CD14-positive monocyte (primary cell): Measurements from ENCODE around the gene KCNC3. TPM values are rescaled to one million over a fixed set of nuclear protein-coding genes. Genes with fewer than 3 reads are reported as not detected.

Experiments
- DNase-seq, 3 donors: peaks; one replicate each; pipeline ENCODE4 v3.0.0-alpha.2; 2011 to 2022
- H2AFZ ChIP-seq: 2 replicates; pipeline ENCODE4 v1.6.0; 2012; ENCODE audit warnings: mild to moderate bottlenecking, low read depth, low read length, inconsistent platforms; ENCODE audit not compliant: insufficient read depth, poor library complexity, severe bottlenecking
- H3K27ac ChIP-seq, 2 donors: 1 replicate in 1 of 2; 2 replicates in 1 of 2; pipeline ENCODE4 v1.5.1; 2012 to 2013; ENCODE audit warnings: low read length in 2 of 2, control low read depth in 1 of 2, inconsistent platforms in 1 of 2, low read depth in 1 of 2, mild to moderate bottlenecking in 1 of 2
- H3K27me3 ChIP-seq, 2 donors: one replicate each; pipeline versions ENCODE4 v1.6.0 to v1.6.1; 2011 to 2013; ENCODE audit warnings: low read length in 2 of 2; ENCODE audit not compliant: control insufficient read depth in 2 of 2, insufficient read depth in 2 of 2
- H3K36me3 ChIP-seq, 2 donors: replicated peaks in 1 of 2; 1 replicate in 1 of 2; 2 replicates in 1 of 2; pipeline versions ENCODE4 v1.5.1 to v1.6.1; 2012 to 2013; ENCODE audit warnings: low read length in 2 of 2, control low read depth in 1 of 2, inconsistent platforms in 1 of 2, mild to moderate bottlenecking in 1 of 2; ENCODE audit not compliant: insufficient read depth in 2 of 2, control insufficient read depth in 1 of 2
- H3K4me1 ChIP-seq, 2 donors: 1 replicate in 1 of 2; 2 replicates in 1 of 2; pipeline versions ENCODE4 v1.5.1 to v1.6.1; 2012 to 2013; ENCODE audit warnings: low read length in 2 of 2, control low read depth in 1 of 2, inconsistent platforms in 1 of 2, mild to moderate bottlenecking in 1 of 2, moderate library complexity in 1 of 2; ENCODE audit not compliant: insufficient read depth in 2 of 2, control insufficient read depth in 1 of 2
- H3K4me2 ChIP-seq: replicated peaks from 2 replicates; pipeline ENCODE3; 2012; ENCODE audit warnings: low read length, moderate library complexity, mild to moderate bottlenecking; ENCODE audit not compliant: poor library complexity, severe bottlenecking; ENCODE audit errors: extremely low read depth
- H3K4me3 ChIP-seq, 3 experiments: fragments of 200-600 bp in 1 of 3; sonication (generic) in 1 of 3; replicated peaks in 1 of 3; 1 replicate in 2 of 3; 2 replicates in 1 of 3; pipeline ENCODE4 v1.5.1; 2011 to 2013; ENCODE audit warnings: low read length in 3 of 3, mild to moderate bottlenecking in 3 of 3, control low read depth in 2 of 3, low read depth in 2 of 3, inconsistent platforms in 1 of 3, moderate library complexity in 1 of 3
- H3K79me2 ChIP-seq: 2 replicates; pipeline ENCODE4 v1.6.0; 2012; ENCODE audit warnings: mild to moderate bottlenecking, control low read depth, inconsistent platforms, low read length, moderate library complexity; ENCODE audit not compliant: insufficient read depth
- H3K9ac ChIP-seq: 2 replicates; pipeline ENCODE4 v1.6.0; 2017; ENCODE audit warnings: low read length, mild to moderate bottlenecking; ENCODE audit not compliant: insufficient read depth, poor library complexity, severe bottlenecking
- H3K9me3 ChIP-seq, 2 donors: replicated peaks in 1 of 2; 1 replicate in 1 of 2; 2 replicates in 1 of 2; pipeline versions ENCODE4 v1.5.1 to v1.6.1; 2012 to 2013; ENCODE audit warnings: low read length in 2 of 2, control low read depth in 1 of 2; ENCODE audit not compliant: control insufficient read depth in 1 of 2, insufficient read depth in 1 of 2
- H4K20me1 ChIP-seq: 2 replicates; pipeline ENCODE4 v1.6.0; 2012; ENCODE audit warnings: mild to moderate bottlenecking, low read length, control low read depth, moderate library complexity; ENCODE audit not compliant: insufficient read depth
- H3K27ac Mint-ChIP-seq, 7 donors: one replicate each; pipeline ENCODE4 v1.8.0; 2020; ENCODE audit warnings: mild to moderate bottlenecking in 7 of 7, mixed read lengths in 7 of 7, moderate library complexity in 6 of 7, inconsistent platforms in 2 of 7
- H3K27me3 Mint-ChIP-seq, 3 donors: one replicate each; pipeline ENCODE4 v1.8.0; 2021 to 2022; ENCODE audit warnings: low read depth in 3 of 3, mild to moderate bottlenecking in 3 of 3, mixed read lengths in 3 of 3, moderate library complexity in 3 of 3, inconsistent platforms in 1 of 3
- H3K36me3 Mint-ChIP-seq, 2 donors: one replicate each; pipeline ENCODE4 v1.8.0; 2020; ENCODE audit warnings: mixed read lengths in 2 of 2, inconsistent platforms in 1 of 2, mild to moderate bottlenecking in 1 of 2
- H3K4me1 Mint-ChIP-seq: one replicate; pipeline ENCODE4 v1.8.0; 2020; ENCODE audit warnings: mild to moderate bottlenecking, mixed read lengths
- H3K4me3 Mint-ChIP-seq, 2 donors: one replicate each; pipeline ENCODE4 v1.8.0; 2020; ENCODE audit warnings: mild to moderate bottlenecking in 2 of 2, mixed read lengths in 2 of 2, moderate library complexity in 1 of 2
- H3K9me3 Mint-ChIP-seq, 7 donors: one replicate each; pipeline ENCODE4 v1.8.0; 2020 to 2022; ENCODE audit warnings: mixed read lengths in 7 of 7, mild to moderate bottlenecking in 6 of 7, moderate library complexity in 6 of 7, inconsistent platforms in 2 of 7
- CTCF ChIP-seq: fragments of 200-600 bp; IDR thresholded peaks from one replicate; pipeline ENCODE4 v1.8.0; 2022; ENCODE audit warnings: antibody characterized with exemption, mild to moderate bottlenecking
- WGBS: methylation state at CpG from one replicate; pipeline ENCODE4 v1.1.5; 2013; ENCODE audit warnings: missing lambda C conversion rate; ENCODE audit not compliant: insufficient coverage; 5-methylcytosine and 5-hydroxymethylcytosine counted together
- intact Hi-C, 2 donors: fragments of 100-400 bp; cut with micrococcal nuclease; formaldehyde crosslinking; loops; one replicate each; pipeline versions ENCODE4 v1.15.0 to v1.15.1; 2023
- polyA plus RNA-seq, 3 donors: library from polyadenylated mRNA; depleted of rRNA in 1 of 3; unstranded in 2 of 3; stranded (reverse) in 1 of 3; fragments of 300-500 nt in 2 of 3; fragments of >200 nt in 1 of 3; fragmentation: Illumina TruSeq in 2 of 3; gene quantifications; 1 replicate in 2 of 3; 2 replicates in 1 of 3; pipeline ENCODE4 v1.2.3, GENCODE V29; 2012 to 2021

The KCNC3 gene
- polyA plus RNA-seq, 3 donors, result 0.04 to 23.6 TPM; not detected in 1

- peaks cover 0 to 4% of the 10 kb centered on the region in 2 donors for H3K27me3 ChIP-seq
- Mint-ChIP-seq H3K4me1 (no peaks in the 10 kb centered on the region), H3K27ac (no peak overlapping the region), H3K4me3 (no peak overlapping the region), H3K27me3 (peaks cover 21 to 36% (median 27%) of the 10 kb centered on the region in 3 donors), H3K36me3 (no peaks in the 10 kb centered on the region), H3K9me3 (peaks cover 0 to 8% (median 2%) of the 10 kb centered on the region in 7 donors)
- H3K4me2 ChIP-seq, result no peak overlapping the region
- intact Hi-C loops, result no loop called here
- no peak overlapping the region for H3K4me3 ChIP-seq
- H3K27ac ChIP-seq, result no peak overlapping the region
- no peak overlapping the region for H3K9ac ChIP-seq
- H3K4me1 ChIP-seq, result no peaks in the 10 kb centered on the region
- TF ChIP-seq CTCF, result no peak
- no peaks in the 10 kb centered on the region for H4K20me1 ChIP-seq
- H2AFZ ChIP-seq, result no peak overlapping the region
- H3K9me3 ChIP-seq, result no peaks in the 10 kb centered on the region
- no peaks in the 10 kb centered on the region for H3K79me2 ChIP-seq
- DNase-seq, result no peak
- no peaks in the 10 kb centered on the region for H3K36me3 ChIP-seq
These were observed 25.6 kb downstream of the KCNC3 start for GRCh38 chr19:50303558-50303957.

GRCh38 chr19:50301607-50301971 is 27.6 kb downstream of the KCNC3 start:
- Mint-ChIP-seq H3K36me3 (no peaks in the 10 kb centered on the region), H3K4me3 (peak overlapping the region in 1 of 2 donors; percentile 38), H3K27ac (peak overlapping the region in 1 of 7 donors; percentile 18), H3K9me3 (peaks cover 0 to 4% (median 0%) of the 10 kb centered on the region in 7 donors), H3K27me3 (peaks cover 18 to 29% (median 23%) of the 10 kb centered on the region in 3 donors), H3K4me1 (no peaks in the 10 kb centered on the region)
- no peaks in the 10 kb centered on the region for H4K20me1 ChIP-seq
- WGBS, result 80% methylated on average over 9 of the region's 10 CpGs
- no peak overlapping the region for H3K4me3 ChIP-seq
- H3K9ac ChIP-seq, result no peak overlapping the region
- TF ChIP-seq CTCF, result no peak
- no peak for DNase-seq
- no peaks in the 10 kb centered on the region for H3K36me3 ChIP-seq
- no peaks in the 10 kb centered on the region for H3K79me2 ChIP-seq
- intact Hi-C loops, result no loop called here
- H3K4me1 ChIP-seq, result no peaks in the 10 kb centered on the region
- H3K4me2 ChIP-seq, result no peak overlapping the region
- H3K27ac ChIP-seq, result no peak overlapping the region
- no peaks in the 10 kb centered on the region for H3K9me3 ChIP-seq
- H3K27me3 ChIP-seq, result no peaks in the 10 kb centered on the region
- no peak overlapping the region for H2AFZ ChIP-seq
